ENCODE measurements around the gene MAMDC2.

- TF ChIP-seq CTCF (IDR thresholded peaks at IDR 0.05; ENCODE audit: low read length) (no peak), EZH2phosphoT487 (IDR thresholded peaks at IDR 0.05; ENCODE audit: low read length) (no peak), EZH2 (optimal IDR thresholded peaks at IDR 0.05; ENCODE audit: low read depth, low read length) (no peak)
Measured at GRCh38 chr9:70020991-70021571, 22.6 kb upstream of the MAMDC2 start.
